ENCODE data around the gene TRIM47. TPM values are rescaled to one million over a fixed set of nuclear protein-coding genes. Genes with fewer than 3 reads are reported as not detected.
A peak's percentile ranks its signal among the peaks of the same experiment; 100 is the strongest.

Gene TRIM47
- total RNA-seq, 2 donors from 2014 or later = 44.8 to 61.8 TPM

GRCh38 chr17:75839942-75840798 lies 38.2 kb downstream of the TRIM47 start:
- DNase-seq (no peak), ATAC-seq (no peak)

GRCh38 chr17:75838410-75838809 lies 40.0 kb downstream of the TRIM47 start:
- no peak for ATAC-seq
- DNase-seq = no peak
- intact Hi-C loops (cut with DNase I, micrococcal nuclease) = no loop called here

More at GRCh38 chr17:75839942-75840798, 38.2 kb downstream of the TRIM47 start:
- intact Hi-C loops (cut with DNase I, micrococcal nuclease) = no loop called here

GRCh38 chr17:75837899-75838298 lies 40.5 kb downstream of the TRIM47 start:
- ATAC-seq (no peak), DNase-seq (no peak)
- intact Hi-C loops (cut with DNase I, micrococcal nuclease) = no loop called here

- DNase-seq = no peak
- no peak for ATAC-seq
- intact Hi-C loops (cut with DNase I, micrococcal nuclease) = no loop called here
Observed at GRCh38 chr17:75836605-75837004, 41.8 kb downstream of the TRIM47 start.

GRCh38 chr17:75835654-75835987 lies 42.8 kb downstream of the TRIM47 start:
- intact Hi-C loops (cut with DNase I, micrococcal nuclease) = no loop called here
- no peak for DNase-seq
- peak; percentile 6 for ATAC-seq

GRCh38 chr17:75834928-75835653 lies 43.3 kb downstream of the TRIM47 start:
- intact Hi-C loops (cut with DNase I, micrococcal nuclease) = no loop called here
- DNase-seq (no peak), ATAC-seq (no peak)

- no peak for DNase-seq
- intact Hi-C loops (cut with DNase I, micrococcal nuclease) = no loop called here
- no peak for ATAC-seq
Observed at GRCh38 chr17:75834279-75834920, 44.0 kb downstream of the TRIM47 start.

GRCh38 chr17:75832652-75833400 lies 45.6 kb downstream of the TRIM47 start:
- intact Hi-C loops (cut with DNase I, micrococcal nuclease) = no loop called here
- DNase-seq (no peak), ATAC-seq (no peak)

- intact Hi-C loops (cut with DNase I, micrococcal nuclease) = no loop called here
- DNase-seq (peak in 1 of 2 donors; percentile 41), ATAC-seq (no peak)
Observed at GRCh38 chr17:75832164-75832651, 46.2 kb downstream of the TRIM47 start.

GRCh38 chr17:75831032-75831571 lies 47.3 kb downstream of the TRIM47 start:
- peak; percentile 66 to 75 for DNase-seq
- ATAC-seq = peak; percentile 74
- intact Hi-C loops (cut with DNase I, micrococcal nuclease) = no loop called here

GRCh38 chr17:75830164-75831031 lies 48.0 kb downstream of the TRIM47 start:
- intact Hi-C loops (cut with DNase I, micrococcal nuclease) = no loop called here
- peak in 1 of 2 donors; percentile 72 for DNase-seq
- peak; percentile 79 for ATAC-seq

- ATAC-seq = no peak
- no peak for DNase-seq
- intact Hi-C loops (cut with DNase I, micrococcal nuclease) = no loop called here
Observed at GRCh38 chr17:75829747-75830146, 48.6 kb downstream of the TRIM47 start.

GRCh38 chr17:75828741-75829140 lies 49.6 kb downstream of the TRIM47 start:
- intact Hi-C loops (cut with DNase I, micrococcal nuclease) = no loop called here
- DNase-seq = no peak
- no peak for ATAC-seq

- ATAC-seq = no peak
- intact Hi-C loops (cut with DNase I, micrococcal nuclease) = no loop called here
- no peak for DNase-seq
Observed at GRCh38 chr17:75828076-75828400, 50.3 kb downstream of the TRIM47 start.

GRCh38 chr17:75827308-75828075 lies 50.9 kb downstream of the TRIM47 start:
- intact Hi-C loops (cut with DNase I, micrococcal nuclease) = no loop called here
- peak; percentile 36 for ATAC-seq
- DNase-seq = peak in 1 of 2 donors; percentile 70

- ATAC-seq (no peak), DNase-seq (no peak)
- intact Hi-C loops (cut with DNase I, micrococcal nuclease) = no loop called here
Observed at GRCh38 chr17:75826561-75827307, 51.6 kb downstream of the TRIM47 start.
